Measurements from ENCODE around the gene CFAP43.

The CFAP43 gene

GRCh38 chr10:104092749-104093148 is 139.4 kb downstream of the CFAP43 start:
- no peak for DNase-seq (ENCODE audit: low read depth, low spot score)

DNA sequence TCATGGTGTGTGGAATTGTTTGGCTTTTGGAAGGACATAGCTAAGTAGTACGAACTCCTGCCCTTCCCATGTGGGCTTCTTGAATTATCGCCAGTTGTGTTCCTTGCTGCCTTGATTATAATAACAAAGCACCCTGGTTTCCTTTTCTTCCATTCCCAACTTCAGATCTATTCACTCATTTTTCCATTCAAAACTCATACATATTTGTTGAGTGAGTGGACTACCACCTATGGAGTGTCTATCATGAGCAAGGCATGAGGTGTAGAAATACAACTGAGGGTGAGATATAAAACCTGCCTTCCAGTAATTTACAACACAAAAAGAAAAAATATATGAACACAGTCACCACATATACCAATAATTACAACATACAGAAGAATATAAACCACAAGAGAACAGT is 141.6 kb downstream of the CFAP43 start:
- no peak for DNase-seq (ENCODE audit: low read depth, low spot score)

- DNase-seq (ENCODE audit: low read depth, low spot score) = no peak
Measured at GRCh38 chr10:104089621-104090020, 142.5 kb downstream of the CFAP43 start.

- DNase-seq (ENCODE audit: low read depth, low spot score) = no peak
Measured at GRCh38 chr10:104088239-104088638, 143.9 kb downstream of the CFAP43 start.

- no peak for DNase-seq (ENCODE audit: low read depth, low spot score)
Measured at GRCh38 chr10:104085801-104086400, 146.3 kb downstream of the CFAP43 start, which contains the start of gene COL17A1. COL17A1 (minus strand) TSS chr10:104085880; CDS start chr10:104080673, 5,207 bp downstream.

DNA sequence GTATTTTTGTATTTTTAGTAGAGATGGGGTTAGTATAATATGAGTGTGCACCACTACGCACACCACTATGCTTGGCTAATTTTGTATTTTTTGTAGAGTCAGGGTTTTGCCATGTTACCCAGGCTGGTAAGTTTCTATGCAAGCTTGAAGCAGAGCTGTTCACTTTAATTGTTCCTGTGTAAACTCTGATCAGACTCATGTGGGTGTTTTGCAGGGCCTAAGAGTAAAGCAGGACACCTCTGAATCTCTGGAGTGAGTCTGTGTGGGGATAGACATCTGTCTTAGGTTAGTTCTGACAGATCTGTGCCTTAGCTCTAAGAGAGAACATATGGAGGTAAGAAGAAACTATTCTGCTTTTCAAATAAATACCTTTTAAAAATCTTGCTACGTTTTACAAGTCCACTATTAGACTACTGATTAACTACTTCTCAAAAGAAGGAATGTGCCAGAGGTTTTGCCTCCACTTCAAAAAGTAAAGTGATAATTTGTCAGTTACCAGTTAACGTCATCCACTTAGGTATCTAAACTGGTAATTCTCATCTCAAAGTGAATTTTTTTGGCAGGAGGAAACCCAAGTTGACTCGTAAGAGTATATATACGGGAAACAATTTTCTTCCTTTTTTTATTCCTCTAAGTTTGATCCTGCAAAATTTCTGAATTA is 147.6 kb downstream of the CFAP43 start:
- no peak for DNase-seq (ENCODE audit: low read depth, low spot score)

- no peak for DNase-seq (ENCODE audit: low read depth, low spot score)
Measured at GRCh38 chr10:104081998-104082397, 150.2 kb downstream of the CFAP43 start.

DNA sequence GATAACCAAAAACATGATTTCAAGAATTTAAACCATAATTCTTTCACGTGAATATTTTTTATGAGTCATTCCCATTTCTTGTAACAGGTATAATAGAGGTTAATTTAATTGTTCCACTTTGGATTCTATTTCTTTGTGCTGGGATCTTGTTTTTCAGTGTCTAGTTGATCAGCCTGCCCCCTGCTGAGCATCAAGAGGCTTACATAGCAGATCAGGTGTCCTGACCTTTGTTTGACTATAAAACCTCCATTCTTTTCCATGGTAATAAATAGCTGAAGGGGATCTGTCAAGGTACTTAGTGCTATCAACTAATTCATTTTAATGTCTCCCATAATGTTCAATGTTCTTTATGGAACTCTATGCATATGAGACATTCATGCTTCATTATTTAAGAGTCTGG is 151.4 kb downstream of the CFAP43 start:
- no peak for DNase-seq (ENCODE audit: low read depth, low spot score)
